Measurements from ENCODE around the gene MTSS2.

The MTSS2 gene

DNA sequence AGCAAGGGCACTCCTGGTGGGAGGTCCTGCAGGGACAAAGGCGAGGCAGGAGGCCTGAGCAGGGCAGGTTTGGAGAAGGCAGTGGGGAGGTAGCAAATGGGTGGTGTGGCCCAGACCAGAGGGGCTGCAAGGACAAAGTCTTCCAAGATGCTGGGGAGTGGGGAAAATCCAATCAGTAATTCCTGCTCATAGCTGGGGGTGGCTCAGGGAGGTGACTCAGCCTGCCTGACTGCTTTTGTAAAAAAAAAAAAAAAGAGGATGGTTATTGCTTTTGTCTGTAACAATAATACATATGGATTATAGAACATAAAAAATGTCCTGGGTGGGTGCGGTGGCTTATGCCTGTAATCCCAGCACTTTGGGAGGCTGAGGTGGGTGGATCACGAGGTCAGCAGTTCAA is 34.3 kb downstream of the MTSS2 start:
- DNase-seq (ENCODE audit: low read depth) = no peak
- no peak for TF ChIP-seq CTCF (IDR thresholded peaks at IDR 0.05; ENCODE audit: control insufficient read depth, extremely low read depth, insufficient read depth)
- no peak overlapping the region for H3K4me3 ChIP-seq (ENCODE audit: low read depth, low read length)

GRCh38 chr16:70650216-70650615 is 35.6 kb downstream of the MTSS2 start:
- no peak for DNase-seq (ENCODE audit: low read depth)
- TF ChIP-seq CTCF (IDR thresholded peaks at IDR 0.05; ENCODE audit: control insufficient read depth, extremely low read depth, insufficient read depth) = no peak

DNA sequence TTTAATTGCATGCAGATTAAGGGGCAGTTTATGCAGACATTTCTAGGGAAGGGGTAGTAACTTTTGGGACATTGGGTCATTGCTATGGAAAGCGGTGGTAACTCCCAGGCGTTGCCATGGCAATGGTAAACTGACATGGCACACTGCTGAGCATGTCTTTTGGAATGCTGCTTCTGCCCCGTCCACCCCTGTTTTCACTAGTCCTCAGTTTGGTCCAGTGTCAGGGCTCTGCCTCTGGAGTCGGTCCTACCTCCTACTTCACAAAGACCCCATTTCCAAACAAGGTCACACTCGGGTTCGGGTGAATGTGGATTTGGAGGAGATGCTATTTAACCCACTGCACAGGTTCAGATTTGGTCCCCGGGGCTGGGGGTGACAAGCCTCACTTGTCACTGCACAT is 36.6 kb downstream of the MTSS2 start:
- no peak for DNase-seq (ENCODE audit: low read depth)
- no peak for TF ChIP-seq CTCF (IDR thresholded peaks at IDR 0.05; ENCODE audit: control insufficient read depth, extremely low read depth, insufficient read depth)
- no peak overlapping the region for H3K4me3 ChIP-seq (ENCODE audit: low read depth, low read length)

More at GRCh38 chr16:70650216-70650615, 35.6 kb downstream of the MTSS2 start:
- no peak overlapping the region for H3K4me3 ChIP-seq (ENCODE audit: low read depth, low read length)

DNA sequence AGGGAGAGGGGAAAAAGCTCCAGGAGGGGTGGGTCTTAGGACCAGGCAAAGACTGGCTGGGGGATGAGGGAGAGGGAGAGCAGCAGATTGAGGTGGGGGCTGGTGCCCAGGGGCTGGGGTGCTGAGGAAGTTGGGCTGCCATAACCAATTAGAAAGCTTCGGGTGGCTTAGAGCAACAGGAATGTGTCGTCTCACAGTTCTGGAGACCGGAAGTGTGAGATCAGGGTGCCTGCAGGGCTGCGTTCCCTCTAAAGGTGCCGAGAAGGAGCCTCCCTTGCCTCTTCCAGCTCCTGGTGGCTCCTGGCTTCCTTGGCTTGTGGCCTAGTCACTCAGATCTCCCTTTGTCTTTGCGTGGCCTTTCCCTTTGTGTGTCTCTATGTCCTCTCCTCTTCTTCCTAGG is 37.2 kb downstream of the MTSS2 start:
- no peak overlapping the region for H3K4me3 ChIP-seq (ENCODE audit: low read depth, low read length)
- DNase-seq (ENCODE audit: low read depth) = no peak
- TF ChIP-seq CTCF (IDR thresholded peaks at IDR 0.05; ENCODE audit: control insufficient read depth, extremely low read depth, insufficient read depth) = no peak

DNA sequence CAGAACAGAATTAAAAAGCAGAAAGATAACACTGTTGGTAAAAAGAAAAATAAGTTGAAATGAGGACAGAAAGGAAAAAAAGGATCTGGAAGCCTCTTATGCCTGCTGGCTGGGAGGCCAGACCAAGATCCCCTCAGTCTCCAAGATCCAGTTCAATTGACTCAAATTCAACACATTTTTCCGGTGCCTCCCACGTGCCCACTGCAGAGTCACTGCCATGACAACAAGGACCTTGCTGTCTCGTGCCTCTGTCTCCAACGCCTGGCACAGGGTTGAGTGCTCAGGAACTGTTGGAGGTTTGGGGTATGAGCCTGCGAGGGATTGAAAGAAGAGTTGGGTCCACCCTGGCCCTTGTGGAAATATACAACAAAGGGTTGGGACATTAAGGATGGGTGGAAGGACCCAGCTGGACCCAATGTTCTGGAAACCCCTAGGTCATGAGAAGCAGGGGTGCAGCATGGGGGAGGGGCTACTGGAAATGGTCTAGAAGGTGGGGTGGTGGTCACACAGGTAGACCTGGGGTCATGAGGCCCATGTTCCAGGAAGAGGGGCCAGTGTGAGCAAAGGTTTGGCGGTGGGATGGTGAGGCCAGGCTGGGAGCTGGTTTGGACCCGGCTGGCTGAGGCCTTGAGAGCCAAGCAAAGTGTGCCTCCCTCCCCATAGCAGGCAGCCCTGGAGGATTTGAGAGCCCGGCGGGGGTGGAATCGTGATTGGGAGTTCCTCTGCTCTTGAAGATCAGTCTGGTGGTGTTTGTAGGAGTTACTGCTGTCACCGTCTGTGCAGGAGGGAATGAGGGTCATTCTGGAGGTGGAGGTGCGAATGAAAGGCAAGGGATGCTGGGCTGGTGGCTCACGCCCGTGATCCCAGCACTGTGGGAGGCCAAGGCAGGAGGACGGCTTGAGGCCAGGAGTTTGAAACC is 38.2 kb downstream of the MTSS2 start:
- no peak for DNase-seq (ENCODE audit: low read depth)
- H3K4me3 ChIP-seq (ENCODE audit: low read depth, low read length) = no peak overlapping the region
- TF ChIP-seq CTCF (IDR thresholded peaks at IDR 0.05; ENCODE audit: control insufficient read depth, extremely low read depth, insufficient read depth) = no peak

DNA sequence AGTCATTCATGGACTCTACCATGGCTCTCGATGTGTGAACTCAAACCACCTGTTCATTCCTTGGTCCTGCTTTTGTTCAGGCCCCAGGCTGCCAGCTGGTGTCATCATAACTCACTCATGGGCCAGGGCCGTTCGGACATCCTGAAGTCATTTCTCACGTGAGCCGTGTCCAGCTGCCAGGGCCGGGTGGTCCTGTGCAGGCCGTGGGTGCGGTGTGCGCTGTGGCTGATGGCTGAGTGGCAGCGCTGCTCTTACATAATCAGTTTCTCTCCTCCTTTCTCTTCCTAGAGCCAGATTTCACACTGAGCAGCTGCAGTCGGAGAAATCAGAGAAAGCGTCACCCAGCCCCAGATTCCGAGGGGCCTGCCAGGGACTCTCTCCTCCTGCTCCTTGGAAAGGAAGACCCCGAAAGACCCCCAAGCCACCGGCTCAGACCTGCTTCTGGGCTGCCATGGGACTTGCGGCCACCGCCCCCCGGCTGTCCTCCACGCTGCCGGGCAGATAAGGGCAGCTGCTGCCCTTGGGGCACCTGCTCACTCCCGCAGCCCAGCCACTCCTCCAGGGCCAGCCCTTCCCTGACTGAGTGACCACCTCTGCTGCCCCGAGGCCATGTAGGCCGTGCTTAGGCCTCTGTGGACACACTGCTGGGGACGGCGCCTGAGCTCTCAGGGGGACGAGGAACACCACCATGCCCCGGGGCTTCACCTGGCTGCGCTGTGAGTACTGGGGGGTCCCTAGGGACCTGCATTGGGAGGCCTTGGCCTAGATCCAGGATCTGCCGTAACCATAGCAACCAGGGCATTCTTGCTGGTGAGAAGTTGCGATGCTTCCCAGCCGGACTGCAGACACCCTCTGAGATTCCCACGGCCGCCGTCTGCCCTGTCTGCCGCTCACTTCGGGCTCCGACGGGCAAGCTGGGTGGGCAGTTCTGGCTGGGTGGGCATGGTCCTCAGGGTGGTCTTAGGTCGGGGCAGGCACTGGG is 39.3 kb downstream of the MTSS2 start, which contains the start of gene IL34:
Gene IL34 (plus strand): TSS at position 300 of the 982 bp plus-strand sequence. CDS start 389 bp downstream, at position 689.
- TF ChIP-seq CTCF (IDR thresholded peaks at IDR 0.05; ENCODE audit: control insufficient read depth, extremely low read depth, insufficient read depth) = no peak
- H3K4me3 ChIP-seq (ENCODE audit: low read depth, low read length) = no peak within 1 kb of the TSS
- DNase-seq (ENCODE audit: low read depth) = no peak

All from LNCaP clone FGC (cell line).